EL (cell line): ENCODE data around the gene MAMDC4.
A peak's percentile ranks its signal among the peaks of the same experiment; 100 is the strongest.
"Not testable (repeated sequence)": the region's sequence is repeated elsewhere in the genome, so short reads cannot be mapped to it uniquely, and the experiment has no call there.

Experiments
- DNase-seq: peaks from one replicate; pipeline ENCODE4 v3.0.0-alpha.2; 2016

The MAMDC4 gene

DNA sequence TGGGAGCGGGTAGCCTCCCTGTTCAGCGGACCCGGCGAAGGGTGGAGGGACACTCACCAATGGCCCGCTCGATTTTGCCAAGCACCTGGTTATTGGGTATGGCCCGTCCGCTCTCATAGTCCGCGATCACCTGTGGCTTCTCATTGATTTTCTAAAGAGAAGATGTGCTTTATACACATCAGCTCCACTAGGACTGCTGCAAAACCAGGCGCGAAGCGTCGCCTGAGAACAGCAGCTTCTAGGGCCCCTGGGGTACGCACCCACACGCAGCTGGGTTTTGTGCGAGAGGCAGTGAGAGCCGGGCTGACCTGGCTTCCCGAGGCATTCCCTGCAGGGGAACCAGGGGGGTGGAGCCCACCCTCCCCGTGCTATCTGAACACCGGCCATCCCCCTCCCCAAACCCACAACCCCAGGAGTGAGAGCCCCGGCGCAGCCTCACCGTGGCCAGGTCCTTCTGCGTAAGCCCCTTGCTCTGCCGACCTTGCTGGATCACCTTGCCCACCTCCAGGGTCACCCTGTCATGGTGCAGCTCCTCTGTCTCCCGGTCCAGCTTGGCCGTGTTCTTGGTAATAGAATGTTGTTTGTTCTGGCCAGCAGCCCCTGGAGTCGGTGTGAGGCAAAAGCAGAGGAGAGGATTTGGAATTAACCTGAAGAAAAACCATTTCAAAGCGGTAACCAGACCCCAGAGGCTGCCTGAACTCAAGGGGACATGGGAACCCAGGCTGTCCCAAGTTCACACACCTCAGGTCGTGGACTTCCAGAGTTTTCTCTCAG is 10.9 kb downstream of the MAMDC4 start:
- DNase-seq, result no peak

DNA sequence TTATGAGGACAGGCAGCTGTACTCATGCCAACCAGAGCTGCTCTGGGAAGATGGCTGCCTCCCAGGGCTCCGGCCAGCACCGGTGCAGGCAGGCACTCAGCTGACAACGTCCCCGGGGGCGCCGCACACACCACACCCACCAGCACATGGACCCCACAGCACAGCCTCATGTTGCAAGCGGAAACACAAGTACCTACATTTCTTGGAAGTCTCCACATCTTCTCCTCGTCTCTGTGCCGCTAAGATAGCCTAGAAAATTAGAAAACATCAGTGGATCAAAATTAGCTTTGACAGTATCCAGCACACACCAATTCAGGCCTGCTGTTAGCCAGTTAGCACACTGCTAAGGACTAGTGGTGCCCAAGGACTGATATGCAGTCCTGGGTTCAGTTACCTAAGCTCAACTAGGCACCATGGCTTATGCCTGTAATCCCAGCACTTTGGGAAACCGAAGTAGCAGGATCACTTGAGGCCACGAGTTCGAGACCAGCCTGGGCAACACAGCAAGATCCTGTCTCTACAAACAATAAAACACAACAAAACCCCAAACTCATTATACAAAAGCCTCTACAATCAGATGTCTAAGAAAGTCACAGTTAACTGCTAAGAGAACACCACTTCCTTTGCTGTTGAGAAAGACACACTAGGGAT is 11.6 kb downstream of the MAMDC4 start:
- DNase-seq, result no peak

DNA sequence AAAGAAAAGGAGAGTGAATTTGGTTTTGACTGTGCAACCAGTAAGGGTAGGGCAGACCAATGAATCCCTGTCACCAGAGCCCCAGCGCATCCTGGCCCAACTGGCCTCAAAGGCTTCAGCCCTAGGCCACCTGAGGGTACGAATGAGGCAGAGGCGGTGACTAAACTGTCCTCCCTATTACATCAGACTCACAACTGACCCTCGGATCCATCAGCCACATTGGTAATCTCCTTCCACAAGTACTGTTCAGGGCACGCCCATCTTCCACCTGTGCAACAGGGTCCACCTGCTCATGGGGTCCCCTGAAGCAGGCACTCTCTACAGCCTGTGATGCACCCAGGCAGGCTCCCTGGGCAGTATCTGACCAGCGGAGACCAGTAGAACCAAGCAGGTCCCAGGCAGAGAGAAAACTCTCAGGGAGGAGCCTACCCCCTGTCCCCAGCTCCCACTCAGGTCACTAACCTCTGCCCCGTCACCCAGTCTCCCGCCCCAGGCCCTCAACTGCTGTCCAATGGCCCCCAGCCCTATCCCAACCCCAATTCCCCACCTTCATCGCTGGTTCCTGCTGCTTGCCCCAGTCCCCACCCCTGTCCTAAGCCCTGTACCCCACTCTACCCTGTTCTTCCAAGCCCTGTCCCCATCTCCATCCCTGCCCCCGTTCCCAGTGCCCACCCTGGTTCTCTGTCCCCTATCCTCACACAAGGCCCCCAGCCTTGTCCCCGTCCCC is 13.1 kb downstream of the MAMDC4 start:
- DNase-seq, result no peak

DNA sequence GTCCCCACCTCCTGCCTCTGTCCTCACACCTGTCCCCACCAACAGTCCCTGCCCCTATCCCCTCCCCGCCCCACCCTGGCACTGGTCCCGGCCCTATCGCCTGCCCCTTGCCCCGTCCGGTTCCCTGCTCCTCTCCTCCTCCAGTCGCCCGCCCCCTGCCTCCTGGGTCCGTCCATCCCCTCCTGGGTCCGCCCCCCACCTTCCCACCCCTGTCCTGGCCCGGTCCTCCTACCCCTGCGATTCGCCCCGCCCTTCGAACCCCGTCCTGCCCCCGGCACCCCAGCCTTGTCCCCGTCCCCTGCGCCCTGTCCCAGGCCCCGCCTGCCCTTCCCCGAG is 13.6 kb downstream of the MAMDC4 start:
- DNase-seq, result no peak

DNA sequence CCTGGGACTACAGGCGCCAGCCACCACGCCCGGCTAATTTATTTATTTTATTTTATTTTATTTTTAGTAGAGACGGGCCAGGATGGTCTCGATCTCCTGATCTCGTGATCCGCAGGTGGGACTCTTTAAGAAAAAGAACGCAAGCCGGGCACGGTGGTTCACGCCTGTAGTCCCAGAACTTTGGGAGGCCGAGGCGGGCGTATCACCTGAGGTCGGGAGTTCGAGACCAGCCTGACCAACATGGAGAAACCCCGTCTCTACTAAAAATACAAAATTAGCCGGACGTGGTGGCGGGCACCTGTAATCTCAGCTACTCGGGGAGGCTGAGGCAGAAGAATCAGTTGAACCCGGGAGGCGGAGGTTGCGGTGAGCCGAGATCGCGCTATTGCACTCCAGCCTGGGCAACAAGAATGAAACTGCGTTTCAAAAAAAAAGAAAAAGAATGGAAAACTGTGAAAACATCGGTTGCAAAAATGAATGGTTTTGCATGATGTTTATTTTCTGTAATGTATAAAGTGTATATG is 14.8 kb downstream of the MAMDC4 start:
- DNase-seq, result not testable (repeated sequence)

DNA sequence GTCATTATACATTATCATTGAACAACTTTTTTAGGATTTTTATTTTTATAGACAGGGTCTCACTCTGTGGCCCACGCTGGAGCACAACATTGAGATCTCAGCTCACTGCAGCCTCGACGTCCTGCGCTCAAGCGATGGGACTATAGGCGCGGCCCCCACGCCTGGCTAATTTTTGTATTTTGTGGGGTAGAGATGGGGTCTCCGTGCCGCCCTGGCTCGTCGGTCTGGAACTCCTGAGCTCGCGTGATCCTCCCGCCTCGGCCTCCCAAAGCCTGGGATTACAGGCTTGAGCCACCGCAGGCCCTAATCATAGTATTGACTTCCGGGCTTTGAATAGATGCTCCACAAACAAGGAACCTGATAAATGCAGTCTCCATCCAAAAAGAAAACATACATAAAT is 15.3 kb downstream of the MAMDC4 start:
- no peak for DNase-seq

DNA sequence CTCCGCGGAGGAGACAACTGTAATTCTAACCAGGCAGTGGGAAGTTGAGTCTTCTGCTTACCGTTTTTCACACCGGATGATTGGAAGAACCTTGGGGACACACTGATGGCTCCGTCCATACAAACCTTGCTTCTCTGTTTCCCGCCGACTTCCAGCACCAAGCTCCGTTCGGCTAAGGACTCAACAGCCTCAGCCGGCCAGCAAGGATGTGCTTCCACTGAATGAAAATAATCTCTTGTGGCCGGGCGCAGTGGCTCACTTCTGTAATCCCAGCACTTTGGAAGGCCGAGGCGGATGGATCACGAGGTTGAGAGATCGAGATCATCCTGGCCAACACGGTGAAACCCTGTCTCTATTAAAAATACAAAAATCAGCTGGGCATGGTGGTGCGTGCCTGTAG is 15.8 kb downstream of the MAMDC4 start:
- DNase-seq, result no peak

DNA sequence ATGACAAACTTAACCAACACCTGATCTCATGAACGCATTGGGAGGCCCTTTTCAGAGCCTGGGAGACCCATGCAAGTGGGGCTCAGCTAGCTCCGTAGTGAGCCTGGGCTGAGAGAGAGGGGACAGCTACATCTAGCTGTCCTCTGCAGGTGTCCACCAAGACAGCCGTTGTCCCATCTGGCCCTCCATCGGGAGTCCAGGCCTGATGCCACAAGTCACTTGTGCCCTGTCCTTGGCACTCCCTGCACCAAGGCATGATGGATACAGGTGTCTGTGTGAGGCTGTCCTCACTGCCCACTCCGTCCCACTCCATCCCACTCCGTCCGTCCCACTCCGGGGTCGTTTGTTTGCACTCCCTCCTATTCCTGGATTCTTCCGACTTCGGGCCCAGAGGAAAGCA is 16.5 kb downstream of the MAMDC4 start:
- DNase-seq, result no peak

DNA sequence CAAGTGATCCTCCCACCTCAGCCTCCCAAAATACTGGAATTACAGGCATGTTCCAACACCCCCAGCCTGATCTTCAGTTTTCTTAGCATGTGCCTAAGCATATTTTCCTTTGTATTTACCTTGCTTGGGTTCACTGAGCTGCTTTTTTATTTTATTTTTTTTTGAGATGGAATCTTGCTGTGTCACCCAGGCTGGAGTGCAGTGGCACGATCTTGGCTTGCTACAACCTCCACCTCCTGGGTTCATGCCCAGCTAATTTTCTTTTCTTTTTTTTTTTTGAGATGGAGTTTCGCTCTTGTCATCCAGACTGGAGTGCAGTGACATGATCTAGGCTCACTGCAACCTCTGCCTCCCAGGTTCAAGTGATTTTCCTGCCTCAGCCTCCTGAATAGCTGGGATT is 17.5 kb downstream of the MAMDC4 start:
- DNase-seq, result not testable (repeated sequence)

DNA sequence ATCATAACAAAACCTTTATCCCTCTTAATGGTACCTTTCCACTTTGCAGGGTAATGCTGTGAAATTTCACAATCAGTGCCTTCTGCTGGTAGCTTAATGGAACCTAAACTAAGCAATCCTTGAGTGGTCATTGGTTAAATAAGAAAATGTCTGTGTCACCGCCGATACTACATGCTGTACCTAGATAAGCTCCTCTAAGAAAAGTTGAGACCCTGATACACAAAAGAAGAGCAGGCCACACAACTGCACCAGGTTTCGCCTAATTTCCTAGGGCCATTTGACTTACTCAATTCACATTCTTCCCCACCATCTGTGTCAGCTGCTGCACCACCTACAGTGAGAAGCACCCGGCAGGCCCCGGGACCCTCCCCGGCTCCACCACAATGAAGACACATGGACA is 23.0 kb downstream of the MAMDC4 start:
- no peak for DNase-seq

DNA sequence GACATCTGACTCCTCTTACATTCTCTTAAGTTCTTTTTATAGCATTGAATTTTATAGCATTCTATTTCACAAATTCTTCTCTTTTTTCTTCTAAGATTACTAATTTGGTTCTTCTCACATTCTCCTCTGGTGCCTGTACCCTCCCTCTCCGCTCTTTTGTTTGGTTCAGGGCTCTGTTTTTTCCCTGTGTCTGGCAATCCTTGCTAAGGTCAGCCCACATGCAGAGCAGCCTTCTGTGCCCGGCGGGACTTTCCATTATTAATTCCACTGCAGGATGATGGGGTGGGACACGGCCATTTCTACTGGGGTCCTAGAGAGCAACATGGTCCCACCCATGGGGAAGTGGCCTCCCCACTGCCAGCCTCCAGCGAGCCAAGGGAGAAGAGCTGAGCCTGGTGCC is 24.3 kb downstream of the MAMDC4 start:
- no peak for DNase-seq

DNA sequence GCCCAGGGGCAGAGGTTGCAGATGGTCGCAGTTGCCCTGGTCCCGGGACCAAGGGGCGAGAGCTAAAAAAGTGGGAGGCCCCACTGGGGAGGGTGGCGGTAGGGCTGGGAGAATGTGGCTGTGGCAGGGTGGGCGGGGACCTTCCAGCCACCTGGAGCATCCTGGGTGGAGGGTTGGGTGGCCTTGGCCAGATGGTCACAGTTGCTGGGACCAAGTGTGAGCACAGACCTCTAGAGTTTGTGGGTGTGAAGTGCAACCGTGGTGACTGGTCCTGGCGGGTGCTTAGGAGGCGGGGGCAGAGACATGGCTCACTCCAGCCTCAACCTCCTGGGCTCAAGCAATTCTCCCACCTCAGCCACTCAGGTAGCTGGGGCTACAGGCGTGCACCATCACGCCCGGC is 28.5 kb downstream of the MAMDC4 start:
- no peak for DNase-seq

DNA sequence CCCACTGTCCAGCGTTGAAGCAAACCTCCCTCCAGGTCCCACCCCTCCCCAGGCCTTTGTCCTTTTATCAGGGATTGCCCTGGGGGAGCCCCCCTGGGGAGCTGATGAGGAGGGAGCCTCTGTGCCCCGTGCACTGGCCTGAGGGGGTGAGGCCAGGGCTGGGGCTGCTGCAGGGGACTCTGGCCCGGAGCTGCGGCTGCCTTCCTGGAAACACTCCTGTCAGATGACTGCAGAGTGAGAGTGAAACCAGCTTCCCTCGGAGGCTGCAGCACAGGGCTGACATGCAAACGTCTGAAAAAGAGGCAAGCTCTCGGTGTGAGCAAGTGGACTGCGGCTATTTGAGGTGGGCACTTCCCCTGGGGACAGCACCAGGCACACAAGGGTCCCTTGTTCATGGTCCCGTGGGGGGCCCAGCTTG is 29.6 kb downstream of the MAMDC4 start:
- DNase-seq, result no peak

DNA sequence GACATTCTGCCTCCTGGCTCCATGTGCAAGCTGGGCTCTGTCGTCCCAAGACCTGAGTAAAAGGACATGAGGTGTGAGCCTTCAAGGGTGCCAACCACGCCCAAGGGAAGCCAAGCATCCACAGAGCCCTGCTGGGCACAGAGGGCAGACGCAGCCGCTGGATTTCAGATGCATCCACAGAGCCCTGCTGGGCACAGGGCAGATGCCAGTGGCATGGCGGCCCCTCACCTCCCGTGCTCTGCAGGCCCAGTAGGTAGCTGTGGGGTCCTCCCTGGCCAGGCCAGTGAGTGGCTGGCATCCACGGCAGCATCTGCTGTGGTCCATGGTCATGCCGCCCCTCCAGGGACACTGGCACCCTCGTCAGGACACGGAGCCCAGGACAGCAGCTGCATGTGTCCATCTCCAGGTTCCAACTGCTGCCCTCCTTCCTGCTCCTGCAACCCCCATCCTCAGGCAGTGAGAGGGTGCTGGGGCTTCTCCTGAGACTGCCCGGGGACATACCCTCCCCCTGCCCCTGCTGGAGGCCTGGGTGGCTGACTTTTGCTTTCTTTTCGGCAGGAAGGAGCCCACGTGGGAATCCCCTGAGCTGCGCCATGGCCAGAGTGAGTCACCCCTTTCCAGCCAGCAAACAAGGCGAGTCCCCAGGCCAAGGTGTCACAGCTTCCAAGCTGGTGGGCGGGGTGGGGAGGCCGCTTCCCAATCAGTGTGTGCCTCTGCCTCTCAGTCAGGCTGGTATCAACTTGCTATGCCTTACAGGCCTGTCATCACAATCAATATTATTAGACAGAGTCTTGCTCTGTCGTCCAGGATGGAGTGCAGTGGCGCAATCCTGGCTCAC is 30.2 kb downstream of the MAMDC4 start:
- peak; percentile 89 for DNase-seq

DNA sequence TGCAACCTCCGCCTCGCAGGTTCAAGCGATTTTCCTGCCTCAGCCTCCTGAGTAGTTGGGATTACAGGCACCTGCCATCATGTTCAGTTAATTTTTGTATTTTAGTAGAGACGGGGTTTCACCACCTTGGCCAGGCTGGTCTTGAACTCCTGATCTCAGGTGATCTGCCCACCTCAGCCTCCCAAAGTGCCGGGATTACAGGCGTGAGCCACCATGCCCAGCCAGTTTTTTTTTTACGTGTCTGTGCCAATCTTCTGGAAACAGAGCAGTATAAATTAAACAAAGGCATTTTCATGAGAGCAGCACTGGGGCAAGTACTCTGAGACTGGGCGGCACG is 30.8 kb downstream of the MAMDC4 start:
- not testable (repeated sequence) for DNase-seq

DNA sequence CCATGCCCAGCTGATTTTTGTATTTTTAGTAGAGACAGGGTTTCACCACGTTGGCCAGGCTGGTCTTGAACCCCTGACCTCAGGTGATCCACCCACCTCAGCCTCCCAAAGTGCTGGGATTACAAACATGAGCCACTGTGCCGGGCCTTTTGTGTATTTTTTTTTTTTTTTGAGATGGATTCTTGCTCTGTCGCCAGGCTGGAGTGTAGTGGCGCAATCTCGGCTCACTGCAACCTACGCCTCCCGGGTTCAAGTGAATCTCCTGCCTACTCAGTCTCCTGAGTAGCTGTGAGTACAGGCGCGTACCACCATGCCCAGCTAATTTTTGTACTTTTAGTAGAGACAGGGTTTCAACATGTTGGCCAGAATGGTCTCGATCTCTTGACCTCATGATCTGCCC is 31.5 kb downstream of the MAMDC4 start:
- DNase-seq, result not testable (repeated sequence)

DNA sequence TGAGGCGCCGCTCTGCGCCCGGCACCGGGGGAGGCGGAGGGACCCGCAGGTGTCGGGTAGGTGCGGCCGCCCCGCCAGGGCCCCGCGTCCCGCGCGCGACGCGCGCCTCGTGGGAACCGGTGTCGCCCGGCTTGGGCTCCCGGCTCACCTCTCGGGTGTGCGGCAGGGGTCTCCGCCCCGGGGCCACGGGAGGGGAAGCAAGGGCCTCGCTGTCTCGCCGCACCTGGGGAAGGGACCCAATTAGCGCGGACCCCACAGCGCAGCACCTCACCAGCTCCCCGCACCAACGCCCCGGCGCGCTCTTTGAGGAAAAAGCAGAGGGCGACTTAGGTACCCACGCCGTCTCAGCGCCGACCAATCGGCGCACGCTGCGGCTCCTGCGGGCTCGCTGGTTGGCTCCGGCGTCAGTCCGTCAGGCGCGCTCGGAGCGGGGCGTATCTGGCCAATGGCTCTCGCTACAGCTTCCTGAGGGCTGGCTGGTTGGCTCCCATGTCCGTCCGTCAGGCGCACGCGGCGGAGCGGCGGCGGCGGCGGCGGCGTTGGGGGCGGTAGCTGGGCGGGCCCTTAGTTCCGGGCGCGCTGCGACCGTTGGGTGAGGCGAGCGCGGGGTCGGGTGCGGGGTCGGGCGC is 33.9 kb downstream of the MAMDC4 start, which contains the start of gene TRAF2:
Gene TRAF2 (plus strand): TSS at position 567 of the 629 bp plus-strand sequence. CDS start 12,225 bp downstream, outside the sequence.
- peak; percentile 99 for DNase-seq

DNA sequence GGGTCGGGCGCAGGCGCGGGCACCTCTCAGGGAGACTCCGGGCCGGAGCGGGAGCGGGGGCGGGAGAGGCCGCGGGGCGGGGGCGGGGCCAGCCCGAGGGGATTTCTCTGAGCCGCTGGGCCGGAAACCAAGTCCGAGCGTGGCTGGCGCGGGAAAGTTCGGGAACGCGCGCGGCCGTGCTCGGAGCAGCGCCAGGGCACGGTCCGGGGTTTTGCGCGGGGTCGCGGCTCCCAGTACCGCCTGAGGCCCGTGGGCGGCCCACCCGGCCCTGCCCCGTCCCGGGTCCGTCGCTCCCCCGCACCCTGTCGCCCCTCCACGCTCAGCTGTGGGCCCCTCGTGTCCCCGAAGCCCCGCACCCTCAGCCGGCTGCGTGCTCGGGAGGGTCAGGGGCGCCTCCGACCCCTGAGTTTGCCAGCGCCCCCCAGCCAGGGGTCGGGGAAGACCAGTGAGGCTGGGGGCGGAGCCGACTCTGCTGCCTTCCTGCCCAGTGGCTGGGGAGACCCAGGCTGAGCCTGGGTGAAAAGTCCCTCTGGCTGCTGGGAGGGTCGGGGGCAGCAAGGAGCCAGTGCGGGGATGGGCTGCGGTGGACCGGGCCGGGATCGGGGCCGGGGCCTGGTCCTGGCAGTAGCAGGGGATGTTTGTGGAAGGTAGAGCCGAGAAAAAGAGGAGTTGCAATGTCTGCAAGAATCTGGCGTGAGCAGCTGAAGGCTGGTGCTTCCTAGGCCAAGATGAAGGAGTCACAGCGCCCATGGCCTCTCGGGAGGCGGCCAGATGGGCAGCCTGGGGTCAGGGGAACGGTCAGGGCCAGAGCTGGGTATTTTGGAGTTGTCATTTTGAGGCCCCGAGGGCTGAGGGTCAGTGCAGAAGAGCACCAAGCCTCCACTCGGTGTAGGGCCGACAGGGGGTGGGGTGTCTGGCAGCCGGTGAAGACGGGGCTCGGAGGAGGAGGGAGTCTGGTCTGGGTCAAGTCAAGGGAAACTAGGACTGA is 34.8 kb downstream of the MAMDC4 start:
- DNase-seq, result peak; percentile 28

DNA sequence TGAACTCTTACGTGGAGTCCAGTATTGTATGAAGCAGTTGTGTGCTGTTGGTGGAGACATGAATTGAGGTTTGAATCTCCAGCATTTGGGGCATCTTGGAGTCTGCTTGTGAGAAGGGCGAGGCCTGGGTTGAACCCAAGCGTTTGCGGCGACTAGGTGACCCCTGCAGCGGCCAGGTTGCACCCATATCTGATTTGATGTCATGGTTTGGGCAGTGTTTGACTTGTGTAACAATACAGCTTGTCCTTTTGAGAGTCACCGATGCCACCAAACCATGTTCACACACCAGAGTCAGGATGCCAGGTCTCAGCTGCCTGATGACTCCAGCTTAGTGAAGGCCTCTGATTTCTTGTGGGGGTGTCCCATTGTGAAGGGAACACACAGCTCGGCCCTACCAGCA is 36.3 kb downstream of the MAMDC4 start:
- no peak for DNase-seq

DNA sequence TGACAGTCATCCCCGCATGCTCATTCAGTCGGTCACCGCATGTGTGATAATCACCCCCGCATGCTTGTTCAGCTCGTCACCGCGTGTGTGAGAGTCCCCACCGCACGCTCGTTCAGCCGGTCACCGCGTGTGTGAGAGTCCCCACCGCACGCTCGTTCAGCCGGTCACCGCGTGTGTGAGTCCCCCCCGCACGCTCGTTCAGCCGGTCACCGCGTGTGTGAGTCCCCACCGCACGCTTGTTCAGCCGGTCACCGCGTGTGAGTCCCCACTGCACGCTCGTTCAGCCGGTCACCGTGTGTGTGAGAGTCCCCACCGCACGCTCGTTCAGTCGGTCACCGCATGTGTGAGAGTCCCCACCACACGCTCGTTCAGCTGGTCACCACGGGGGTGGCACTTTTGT is 37.7 kb downstream of the MAMDC4 start:
- DNase-seq, result no peak

DNA sequence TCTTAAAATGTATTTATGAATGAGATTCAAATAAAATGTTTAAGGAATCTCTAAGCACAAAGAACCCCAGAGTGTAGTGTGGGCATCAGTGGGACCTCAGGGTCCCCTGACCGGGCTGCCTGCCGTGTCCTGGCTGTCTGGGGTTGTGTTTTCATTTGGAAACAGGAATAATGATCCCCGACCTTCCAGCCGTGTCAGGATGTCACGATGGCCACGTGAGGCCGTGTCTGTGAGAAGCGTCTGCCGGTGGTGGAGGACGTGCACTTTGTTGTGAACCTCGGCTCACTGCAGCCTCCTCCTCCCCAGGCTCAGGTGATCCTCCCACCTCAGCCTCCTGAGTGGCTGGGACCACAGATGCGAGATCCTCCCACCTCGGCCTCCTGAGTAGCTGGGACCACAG is 38.5 kb downstream of the MAMDC4 start:
- DNase-seq, result no peak
